T follicular helper cell (primary cell): ENCODE data around the gene MACF1.
"Not testable (repeated sequence)": the region's sequence is repeated elsewhere in the genome, so short reads cannot be mapped to it uniquely, and the experiment has no call there.

Source experiments
- DNase-seq: peaks from one replicate; pipeline ENCODE4 v3.0.0-alpha.2; 2020; ENCODE audit warnings: low read depth

Gene MACF1

GRCh38 chr1:39177706-39178105 lies 26.8 kb upstream of the MACF1 start:
- no peak for DNase-seq

- no peak for DNase-seq
These were observed 25.7 kb upstream of the MACF1 start for GRCh38 chr1:39178541-39179431.

- DNase-seq = no peak
These were observed 23.2 kb upstream of the MACF1 start for GRCh38 chr1:39181311-39181710.

GRCh38 chr1:39182804-39183203 lies 21.7 kb upstream of the MACF1 start:
- DNase-seq = no peak

- peak; percentile 81 for DNase-seq
These were observed 20.8 kb upstream of the MACF1 start for GRCh38 chr1:39183503-39184353.

GRCh38 chr1:39184354-39184818 lies 20.1 kb upstream of the MACF1 start:
- no peak for DNase-seq

- no peak for DNase-seq
These were observed 17.0 kb upstream of the MACF1 start for GRCh38 chr1:39187275-39188046.

GRCh38 chr1:39189592-39190041 lies 14.9 kb upstream of the MACF1 start:
- DNase-seq = no peak

GRCh38 chr1:39190096-39190495 lies 14.4 kb upstream of the MACF1 start:
- DNase-seq = no peak

- no peak for DNase-seq
These were observed 10.0 kb upstream of the MACF1 start for GRCh38 chr1:39194398-39195051.

GRCh38 chr1:39195166-39196111 lies 9.1 kb upstream of the MACF1 start:
- DNase-seq = no peak

GRCh38 chr1:39196244-39197215 lies 8.0 kb upstream of the MACF1 start:
- peak; percentile 56 for DNase-seq

- DNase-seq = no peak
These were observed 4.9 kb upstream of the MACF1 start for GRCh38 chr1:39199593-39199992.

- no peak for DNase-seq
These were observed 746 bp downstream of the MACF1 start for GRCh38 chr1:39205102-39205780.

GRCh38 chr1:39205781-39206464 lies 1.4 kb downstream of the MACF1 start:
- DNase-seq = no peak

- not testable (repeated sequence) for DNase-seq
These were observed 3.9 kb downstream of the MACF1 start for GRCh38 chr1:39208360-39208759.

- no peak for DNase-seq
These were observed 6.2 kb downstream of the MACF1 start for GRCh38 chr1:39210649-39211048.

- DNase-seq = no peak
These were observed 8.0 kb downstream of the MACF1 start for GRCh38 chr1:39212499-39212898.
